PFSK-1 (cell line): ENCODE measurements around the gene CCDC12.

Experiments
- FOXP2 ChIP-seq: optimal IDR thresholded peaks from 2 replicates; pipeline ENCODE3; 2011; ENCODE audit warnings: borderline replicate concordance, control low read depth, inconsistent platforms; ENCODE audit not compliant: insufficient read depth; ENCODE audit errors: extremely low read length, extremely low read depth
- POLR2AphosphoS5 ChIP-seq: IDR thresholded peaks from 2 replicates; pipeline ENCODE4 v1.6.1; 2012; ENCODE audit warnings: low read depth, mild to moderate bottlenecking, control low read depth, low read length, moderate library complexity
- REST ChIP-seq, 2 experiments: IDR thresholded peaks; 2 replicates each; pipeline versions ENCODE4 v1.6.1 to v1.8.0; 2011 to 2012; ENCODE audit warnings: low read depth in 2 of 2, low read length in 2 of 2, control low read depth in 1 of 2, inconsistent platforms in 1 of 2, mild to moderate bottlenecking in 1 of 2, moderate library complexity in 1 of 2; ENCODE audit not compliant: insufficient read depth in 1 of 2
- SIN3A ChIP-seq: IDR thresholded peaks from 2 replicates; pipeline ENCODE4 v1.6.1; 2012; ENCODE audit warnings: mild to moderate bottlenecking, low read length, moderate library complexity, borderline replicate concordance; ENCODE audit not compliant: insufficient read depth
- TAF1 ChIP-seq: IDR thresholded peaks from 2 replicates; pipeline ENCODE4 v1.6.1; 2012; ENCODE audit warnings: low read length, control low read depth, borderline replicate concordance; ENCODE audit not compliant: insufficient read depth

DNA sequence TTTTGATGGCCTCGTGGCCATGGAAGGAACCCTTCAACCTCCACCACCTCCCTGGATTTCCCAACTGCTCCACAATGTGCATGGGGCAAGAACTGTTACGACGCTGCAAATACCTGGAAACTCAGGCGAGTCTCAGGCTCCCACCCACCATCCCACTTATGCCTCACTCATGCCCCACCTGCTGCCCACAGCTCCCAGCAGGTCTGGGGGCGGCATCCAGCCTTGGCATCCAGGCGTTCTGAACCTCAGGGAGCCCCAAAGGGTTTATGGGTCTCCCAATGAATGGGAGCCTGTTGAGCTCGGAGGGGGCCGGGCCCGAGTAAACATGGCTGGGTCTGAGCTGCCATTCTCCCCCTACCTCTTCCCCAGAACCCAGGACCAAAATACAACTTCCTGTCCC is 101.0 kb downstream of the CCDC12 start:
- TF ChIP-seq POLR2AphosphoS5 = no peak
- TF ChIP-seq REST (IDR thresholded peaks at IDR 0.05; ENCODE audit: insufficient read depth in 1 of 2, low read depth in 2 of 2, low read length in 2 of 2) = no peak
- TF ChIP-seq TAF1 = no peak
- no peak for TF ChIP-seq SIN3A
- TF ChIP-seq FOXP2 = no peak
